HG03354 (cell line): ENCODE data around the gene ANXA4.

Source experiments
- ATAC-seq: cut with Tn5 transposase; IDR thresholded peaks from one replicate; pipeline ENCODE4 v1.9.1; 2021; ENCODE audit warnings: mild to moderate bottlenecking; ENCODE audit not compliant: unreplicated experiment, poor library complexity, severe bottlenecking

The ANXA4 gene

DNA sequence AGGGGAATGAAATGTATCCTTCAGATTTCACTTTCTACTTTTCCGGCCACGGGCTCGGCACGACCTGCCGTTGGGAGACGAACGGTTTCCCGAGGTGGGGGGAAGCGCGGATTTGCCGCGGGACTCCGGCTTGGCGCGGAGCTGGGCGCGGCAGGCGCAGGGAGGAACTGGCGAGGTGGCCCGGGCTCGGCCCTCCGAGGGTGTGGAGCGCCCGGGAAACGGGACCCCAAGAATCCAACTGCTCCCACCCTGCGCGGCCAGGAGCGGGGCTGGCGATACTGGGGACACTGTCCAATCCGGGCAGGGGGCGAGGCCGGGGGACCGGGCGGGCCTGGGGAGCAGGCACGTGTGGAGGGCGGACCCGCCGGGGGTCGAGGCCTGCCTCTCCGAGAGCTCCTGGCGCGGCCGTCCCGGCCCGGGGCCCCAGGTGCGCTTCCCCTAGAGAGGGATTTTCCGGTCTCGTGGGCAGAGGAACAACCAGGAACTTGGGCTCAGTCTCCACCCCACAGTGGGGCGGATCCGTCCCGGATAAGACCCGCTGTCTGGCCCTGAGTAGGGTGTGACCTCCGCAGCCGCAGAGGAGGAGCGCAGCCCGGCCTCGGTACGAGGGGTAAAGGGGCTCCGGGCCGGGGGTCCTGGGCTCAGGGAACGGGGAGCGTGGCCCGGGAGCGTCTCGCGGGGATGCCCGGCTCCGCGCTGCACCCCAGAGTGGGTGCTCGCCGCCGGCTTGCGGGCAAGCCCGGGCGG lies at the start of gene ANXA4:
TSS of gene ANXA4 (plus strand) at position 560 of the 747 bp plus-strand sequence. CDS start 39,432 bp downstream, outside the sequence.
- ATAC-seq, result peak; percentile 78

DNA sequence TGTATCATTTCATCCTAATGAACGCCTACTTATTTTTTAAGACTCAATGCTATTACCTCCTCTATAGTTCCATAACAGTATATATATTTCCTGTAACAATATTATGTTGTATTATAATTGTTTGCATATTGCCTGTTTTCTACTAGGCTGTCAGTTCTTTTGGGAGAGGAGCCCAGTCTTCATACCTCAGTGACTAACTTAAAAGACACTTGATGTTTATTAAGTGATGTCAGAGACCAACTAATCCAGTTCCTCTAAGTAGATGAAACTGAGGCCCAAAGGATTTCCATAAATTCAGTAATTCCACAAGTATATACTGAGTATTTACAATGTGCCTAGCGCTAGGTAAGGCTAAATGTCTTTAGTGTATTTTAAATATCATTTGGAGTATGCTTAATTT lies 49.5 kb upstream of the ANXA4 start:
- ATAC-seq, result no peak

DNA sequence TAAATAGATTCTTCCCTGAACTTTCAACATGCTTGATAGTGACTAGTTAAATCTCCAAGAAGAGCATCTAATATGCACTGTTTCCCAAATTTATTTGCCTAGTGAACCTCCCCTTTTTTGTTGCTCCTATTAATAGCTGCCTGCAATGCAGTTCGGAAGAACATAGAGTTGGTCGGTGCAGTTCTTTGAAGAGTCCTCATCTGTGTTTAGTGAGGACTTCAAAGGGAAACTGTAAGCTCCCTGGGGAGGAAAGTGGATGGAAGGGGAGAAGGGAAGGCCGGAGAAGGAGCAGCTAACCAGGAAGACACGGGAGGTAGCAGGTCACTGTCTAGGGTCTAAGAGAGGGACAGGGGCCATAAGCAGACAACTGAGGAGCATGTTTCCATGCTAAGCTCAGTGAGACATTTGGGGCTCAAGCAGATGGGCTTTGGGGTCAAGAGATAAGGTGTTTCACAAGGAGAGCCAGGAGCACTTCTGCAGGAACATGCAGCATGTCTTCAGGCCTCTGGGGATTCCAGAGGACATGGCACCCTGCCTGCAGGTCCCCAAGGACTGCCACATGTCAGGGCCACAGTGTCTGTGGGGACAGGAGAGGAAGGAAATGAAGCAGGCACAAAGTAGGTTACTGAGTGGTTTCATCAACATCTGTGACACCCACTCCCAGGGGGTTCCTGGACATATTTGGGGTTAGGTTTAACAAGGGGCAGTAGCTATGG lies 48.7 kb upstream of the ANXA4 start:
- peak; percentile 85 for ATAC-seq

DNA sequence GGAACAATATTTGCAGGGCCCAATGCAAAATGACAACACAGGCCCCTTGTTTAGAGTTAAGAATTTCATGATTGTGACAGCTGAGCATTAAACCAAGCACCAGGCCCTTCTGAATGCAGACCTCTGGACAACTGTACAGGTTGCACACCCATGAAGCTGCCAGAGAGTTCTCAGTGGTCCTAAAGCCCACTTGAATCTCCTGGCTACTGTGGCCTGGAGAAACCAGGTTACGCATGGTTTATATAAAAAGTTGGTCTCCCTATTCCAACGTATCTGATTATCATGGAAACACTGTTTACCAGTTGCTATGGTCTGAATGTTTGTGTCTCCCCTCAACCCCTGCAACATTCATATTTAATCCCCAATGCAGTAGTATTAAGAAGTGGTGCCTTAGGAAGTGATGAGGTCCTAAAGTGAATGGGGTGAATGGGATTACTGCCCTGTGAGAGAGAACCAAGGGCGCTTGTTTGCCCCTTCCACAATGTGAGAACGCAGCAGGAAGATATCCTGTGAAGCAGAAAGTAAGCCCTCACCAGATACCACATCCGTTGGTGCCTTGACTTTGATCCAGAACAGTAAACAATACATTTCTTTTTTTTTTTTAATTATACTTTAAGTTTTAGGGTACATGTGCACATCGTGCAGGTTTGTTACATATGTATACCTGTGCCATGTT lies 48.0 kb upstream of the ANXA4 start:
- peak; percentile 56 for ATAC-seq

DNA sequence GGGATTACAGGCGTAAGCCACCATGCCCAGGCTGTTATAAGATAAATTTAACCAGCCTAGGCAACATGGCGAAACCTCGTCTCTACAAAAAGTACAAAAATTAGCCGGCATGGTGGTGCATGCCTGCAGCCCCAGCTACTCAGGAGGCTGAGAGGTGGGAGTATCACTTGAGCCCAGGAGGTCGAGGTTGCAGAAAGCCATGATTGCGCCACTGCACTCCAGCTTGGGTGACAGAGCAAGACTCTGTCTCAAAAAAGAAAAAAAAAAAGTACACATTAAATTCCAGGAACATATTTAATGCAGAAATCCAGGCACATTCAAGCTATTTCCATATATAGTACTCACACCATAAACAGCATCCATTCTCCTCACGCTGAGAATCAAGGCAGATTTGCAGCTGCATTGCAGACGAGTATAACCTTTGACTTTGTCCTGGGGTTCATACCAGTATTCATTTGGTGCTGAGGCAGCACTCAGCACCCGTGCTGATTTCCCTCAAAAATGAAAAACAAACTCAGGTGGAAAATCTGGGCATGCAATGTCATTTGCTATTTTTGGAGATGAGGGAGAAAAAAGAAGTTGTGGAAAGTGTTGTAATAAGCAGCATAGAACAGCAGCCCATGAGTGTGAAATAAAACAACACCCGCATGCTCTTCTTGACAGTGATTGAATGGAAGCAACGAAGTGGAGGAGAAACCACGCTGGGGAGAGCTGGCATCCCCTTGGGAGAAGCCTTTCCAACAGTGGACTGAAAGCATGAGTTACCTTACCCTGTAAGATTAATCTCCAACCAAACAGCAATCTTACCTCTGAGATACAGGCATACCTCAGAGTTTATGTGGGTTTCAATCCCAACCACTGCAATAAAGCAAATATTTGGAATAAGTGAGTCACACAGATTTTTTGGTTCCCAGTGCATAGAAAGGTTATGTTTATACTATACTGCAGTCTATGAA lies 46.8 kb upstream of the ANXA4 start:
- no peak for ATAC-seq

DNA sequence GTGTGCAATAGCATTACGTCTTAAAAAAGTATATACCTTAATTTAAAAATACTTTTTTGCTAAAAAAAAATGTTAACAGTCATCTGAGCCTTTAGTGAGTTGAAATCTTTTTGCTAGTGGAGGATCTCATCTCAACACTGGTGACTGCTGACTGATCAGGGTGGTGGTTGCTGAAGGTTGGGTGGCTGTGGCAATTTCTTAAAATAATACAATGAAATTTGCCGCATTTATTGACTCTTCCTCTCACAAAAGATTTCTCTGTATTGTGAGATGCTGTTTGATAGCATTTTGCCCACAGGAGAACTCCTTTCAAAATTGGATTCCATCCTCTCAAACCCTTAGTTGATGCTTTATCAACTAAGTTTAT lies 46.1 kb upstream of the ANXA4 start:
- ATAC-seq, result no peak

DNA sequence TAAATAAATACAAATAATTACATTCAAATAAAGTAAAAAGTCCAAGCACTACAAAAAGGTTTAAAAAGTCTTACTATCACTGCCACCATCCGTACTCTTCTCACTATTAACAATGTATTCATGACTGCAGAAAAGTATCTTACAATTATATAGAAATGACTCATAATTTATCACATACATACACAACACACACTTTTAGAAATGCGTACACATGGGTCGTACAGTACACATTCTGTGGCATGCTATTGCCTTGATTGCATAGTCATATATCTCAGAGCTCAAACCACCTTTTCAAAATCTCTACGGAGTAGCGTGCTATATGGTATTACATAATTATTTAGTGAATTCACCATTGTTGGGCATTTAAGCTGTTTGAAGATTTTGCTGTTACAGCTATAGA lies 41.6 kb upstream of the ANXA4 start:
- ATAC-seq, result no peak

DNA sequence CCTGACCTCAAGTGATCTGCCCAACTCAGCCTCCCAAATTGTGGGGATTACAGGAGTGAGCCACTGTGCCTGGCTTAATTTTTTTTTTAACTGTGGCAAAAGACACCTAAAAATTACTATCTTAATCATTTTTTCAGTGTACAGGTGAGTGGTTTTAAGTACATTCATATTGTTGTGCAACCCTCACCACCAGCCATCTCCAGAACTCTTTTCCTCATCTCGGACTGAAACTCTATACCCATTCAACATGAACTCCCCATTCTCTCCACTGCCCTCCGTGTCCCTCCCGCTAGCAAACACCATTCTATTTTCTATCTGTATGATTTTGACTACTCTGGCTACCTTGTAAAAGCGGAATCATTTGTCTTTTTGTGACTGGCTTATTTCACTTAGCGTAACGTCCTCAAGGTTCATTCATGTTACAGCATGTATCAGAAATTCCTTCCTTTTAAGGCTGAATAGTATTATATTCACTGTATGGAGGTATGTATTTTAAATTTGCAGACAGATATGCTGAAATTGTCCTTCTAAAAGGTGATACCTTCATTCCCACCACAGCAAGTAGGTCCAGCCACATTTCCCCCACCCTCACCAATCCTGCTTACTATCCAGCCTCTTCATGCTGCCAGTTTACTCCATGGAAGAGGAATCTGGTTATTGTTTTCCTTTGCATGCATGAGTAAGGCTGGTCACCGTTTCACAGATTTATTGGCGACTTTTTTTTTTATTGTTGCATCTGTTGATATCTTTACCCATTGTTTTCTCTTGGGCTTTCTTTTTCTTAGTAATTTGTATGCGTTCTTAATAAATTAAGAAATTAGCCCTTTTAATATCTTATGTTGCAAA lies 40.6 kb upstream of the ANXA4 start:
- no peak for ATAC-seq

DNA sequence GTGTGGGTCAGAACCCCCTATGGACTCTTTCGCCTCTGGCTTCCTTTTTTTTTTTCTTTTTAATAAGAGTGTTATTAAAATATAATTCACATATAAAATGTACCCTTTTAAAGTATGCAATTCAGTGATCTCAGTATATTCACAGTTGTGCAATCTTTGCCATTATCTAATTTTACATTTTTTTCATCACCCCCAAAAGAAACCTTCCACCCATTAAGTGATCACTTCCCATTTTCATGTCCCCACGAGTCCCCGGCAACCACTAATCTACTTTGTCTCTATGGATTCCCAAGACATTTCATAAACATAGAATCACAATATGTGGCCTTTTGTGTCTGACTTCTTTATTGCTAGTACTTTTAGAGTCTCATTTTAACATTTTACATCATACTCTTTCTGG lies 38.7 kb upstream of the ANXA4 start:
- no peak for ATAC-seq

DNA sequence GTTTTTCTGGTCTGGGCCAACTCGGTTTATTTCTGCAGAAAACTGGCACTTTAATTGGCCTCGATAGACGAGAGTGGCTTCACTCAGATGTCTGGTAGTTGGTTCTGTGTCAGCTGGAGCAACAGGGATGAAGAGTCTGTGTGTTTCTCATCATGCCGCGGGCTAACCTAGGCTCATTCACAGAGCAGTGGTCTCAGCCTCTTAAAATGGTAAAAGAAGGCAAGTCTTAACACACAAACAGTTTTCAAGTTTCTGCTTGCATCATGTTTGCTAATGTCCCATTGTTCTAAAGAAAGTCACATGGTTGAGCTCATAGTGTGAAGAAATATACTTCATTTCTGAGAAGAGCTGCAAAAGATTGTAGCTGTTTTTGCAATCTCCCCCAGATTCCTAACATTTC lies 37.5 kb upstream of the ANXA4 start:
- ATAC-seq, result no peak

DNA sequence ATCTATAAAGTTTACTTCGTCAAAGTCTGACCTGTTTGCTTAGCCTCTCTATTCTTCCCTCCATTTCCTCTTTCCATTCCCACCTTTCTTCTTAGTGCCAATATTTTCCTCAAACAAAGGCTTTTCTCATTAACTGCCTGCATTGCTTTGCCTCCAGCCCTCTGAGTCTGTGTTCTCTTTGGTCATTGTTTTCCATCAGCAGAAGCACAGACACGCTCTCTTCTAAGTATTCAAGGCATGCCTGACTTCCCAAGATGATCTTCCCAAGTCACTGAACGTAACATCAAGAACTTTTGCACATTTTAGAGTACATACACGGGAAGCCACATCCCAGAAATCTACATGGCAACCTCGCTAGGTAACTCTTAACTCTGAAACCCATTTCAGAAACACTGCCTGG lies 32.6 kb upstream of the ANXA4 start:
- ATAC-seq, result no peak

DNA sequence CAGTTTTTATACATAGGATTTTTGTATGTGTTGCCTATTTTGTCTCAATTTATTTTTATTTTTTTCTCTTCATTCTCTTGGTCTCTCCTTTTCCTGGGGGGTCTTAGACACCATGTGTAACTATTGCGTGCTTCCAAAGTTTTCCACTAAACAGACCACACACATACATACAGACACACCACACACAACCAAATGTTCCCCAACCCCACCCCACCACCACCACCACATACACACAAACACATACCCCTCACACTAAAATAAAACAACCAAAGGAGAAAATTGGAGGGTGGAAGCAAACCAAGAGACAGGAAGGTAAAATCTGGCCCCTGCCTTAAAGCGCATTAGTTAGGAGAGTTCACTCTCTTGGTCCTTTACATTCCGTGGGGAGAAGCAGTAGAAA lies 30.0 kb upstream of the ANXA4 start:
- ATAC-seq, result no peak

DNA sequence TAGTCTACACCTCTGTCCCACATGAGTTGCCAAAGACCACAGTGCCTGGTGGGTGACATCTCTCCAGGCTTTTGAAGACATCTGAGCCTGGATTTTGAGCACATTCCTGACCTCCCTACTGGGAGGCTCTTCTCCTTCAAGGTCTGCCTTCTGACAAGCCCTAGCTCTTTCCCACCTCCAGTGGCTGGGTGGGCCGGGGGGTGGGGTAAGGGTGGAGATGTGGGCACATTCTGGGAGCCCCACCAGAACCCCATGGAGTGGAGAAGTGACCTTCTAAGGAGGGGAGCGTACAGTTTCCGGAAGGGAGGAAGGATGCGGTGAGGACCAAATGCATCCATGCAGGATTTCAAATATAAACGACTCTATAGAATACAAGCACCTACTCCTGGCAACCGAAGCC lies 27.9 kb upstream of the ANXA4 start:
- ATAC-seq, result no peak

DNA sequence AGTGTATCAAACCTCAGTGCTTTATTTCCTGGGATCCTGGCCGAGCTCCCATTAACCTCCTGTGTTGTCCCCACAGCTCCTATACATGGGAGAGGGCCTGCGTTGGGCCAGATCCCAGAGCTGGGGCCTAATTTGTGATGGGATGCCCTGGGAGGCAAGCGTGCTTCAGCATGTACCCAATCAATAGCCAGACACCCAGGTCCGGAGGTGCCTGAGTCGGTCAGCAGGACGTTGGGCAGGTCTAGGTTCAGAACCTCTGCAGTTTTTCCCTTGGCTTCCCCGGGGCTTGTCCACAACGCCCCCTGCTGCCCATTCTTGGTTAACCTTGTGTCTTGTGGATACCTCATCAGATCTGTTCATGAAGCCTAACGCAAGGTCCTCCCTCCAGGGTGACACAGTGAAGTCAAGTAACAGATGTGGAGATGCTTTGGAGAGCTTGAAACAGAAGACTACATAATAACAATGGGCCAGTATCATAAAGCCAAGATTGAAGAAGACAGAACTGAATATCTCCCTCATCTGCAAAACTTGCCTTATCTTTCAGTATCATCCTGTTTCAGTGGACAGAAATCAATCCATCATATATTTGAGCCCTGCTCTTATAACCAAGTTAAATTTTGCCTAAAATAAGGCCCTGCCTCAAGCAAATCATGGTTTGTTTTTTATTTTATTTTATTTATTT lies 27.3 kb upstream of the ANXA4 start:
- peak; percentile 82 for ATAC-seq

DNA sequence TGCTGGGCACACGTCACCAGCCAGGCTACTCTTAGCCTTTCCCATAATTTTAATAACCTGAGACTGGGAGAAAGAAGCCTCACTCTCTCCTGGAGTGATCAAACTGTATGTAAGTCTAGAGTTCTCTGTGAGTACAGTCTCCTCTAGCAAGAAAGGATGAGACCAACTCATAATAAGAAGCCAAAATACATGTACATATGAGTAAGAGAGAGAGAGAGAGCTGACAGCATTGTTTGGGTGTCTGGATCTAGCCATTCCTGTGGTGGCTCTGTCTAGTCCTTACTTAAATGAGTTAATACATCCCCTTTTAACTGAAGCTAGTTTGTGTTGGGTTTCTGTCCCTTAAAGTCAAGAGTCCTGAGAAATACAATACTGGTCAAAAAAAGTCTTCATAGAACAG lies 26.0 kb upstream of the ANXA4 start:
- no peak for ATAC-seq

DNA sequence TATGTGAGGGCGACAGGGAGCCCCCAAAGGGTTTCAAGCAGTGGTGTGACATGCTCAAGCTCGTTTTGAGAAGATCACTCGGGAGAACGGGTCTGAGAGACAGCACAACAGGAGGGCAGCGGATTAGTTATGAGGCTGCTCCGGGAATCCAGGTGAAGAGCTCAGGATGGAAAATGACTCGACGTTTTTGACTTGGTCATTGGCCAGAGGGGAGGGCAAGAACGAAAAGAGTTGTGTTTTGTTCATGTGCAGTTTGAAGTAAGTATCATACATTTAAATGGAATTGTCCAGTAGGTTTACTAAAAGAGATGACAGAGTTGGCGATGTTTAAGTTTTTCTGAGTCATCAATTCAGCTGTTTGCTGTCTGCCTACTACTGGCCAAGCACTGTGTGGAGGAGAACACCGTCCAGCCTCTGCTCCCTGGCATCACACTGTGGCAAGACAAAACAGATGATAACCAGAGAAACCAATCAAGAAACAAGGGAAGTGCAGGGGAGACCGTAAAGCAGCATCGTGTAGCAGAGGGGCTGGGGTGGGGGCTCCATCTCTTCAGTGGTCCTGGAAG lies 25.3 kb upstream of the ANXA4 start:
- no peak for ATAC-seq

DNA sequence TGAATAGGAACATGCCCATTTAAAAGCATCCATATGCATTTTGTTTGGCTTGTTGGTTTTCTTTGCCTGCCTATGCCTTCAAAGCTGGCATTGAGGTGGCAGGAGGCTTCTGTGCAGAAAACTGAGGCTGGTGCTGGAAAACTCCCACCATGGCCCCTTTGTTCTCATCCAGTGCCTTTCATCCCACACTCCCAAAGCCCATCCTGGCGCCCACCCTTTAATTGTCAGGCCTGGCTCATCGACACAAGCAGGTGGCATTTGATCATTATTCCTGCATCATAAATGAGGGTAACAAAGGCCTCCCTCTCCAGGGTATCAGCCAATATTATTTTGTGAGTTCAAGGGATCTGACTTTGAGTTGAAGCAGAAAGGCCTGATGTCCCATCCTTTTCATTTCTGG lies 24.7 kb upstream of the ANXA4 start:
- no peak for ATAC-seq

DNA sequence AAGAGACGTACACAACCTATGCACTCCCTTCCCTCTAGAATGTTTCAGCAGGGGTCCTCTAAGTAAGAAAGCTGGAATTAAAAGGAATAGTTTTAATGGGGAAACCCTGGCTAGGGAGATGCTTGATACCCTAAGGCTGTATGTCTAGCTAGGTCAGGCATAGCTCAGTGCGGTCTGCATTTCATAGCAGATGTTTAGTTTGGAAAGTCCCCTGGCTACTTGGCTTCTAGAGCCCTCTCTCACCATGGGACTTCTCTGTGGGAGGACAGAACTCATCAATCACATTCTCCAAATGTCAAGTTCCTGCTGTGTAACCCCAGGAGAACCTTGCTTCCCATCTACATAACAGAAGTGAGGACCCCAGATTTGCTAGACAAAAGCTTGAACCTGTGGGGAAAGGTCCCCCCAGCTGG lies 24.1 kb upstream of the ANXA4 start:
- no peak for ATAC-seq
